Natural killer cell (primary cell): ENCODE results near the gene ZSWIM4. TPM values are rescaled to one million over a fixed set of nuclear protein-coding genes. Genes with fewer than 3 reads are reported as not detected.

Experiments
- ATAC-seq, 3 donors: fragments of 150-1000 bp in 2 of 3; fragments of 200-7000 bp in 1 of 3; cut with Tn5 transposase; 1 replicate in 1 of 3; 2 replicates in 2 of 3; pipeline ENCODE4 v1.10.0; 2021; ENCODE audit warnings: mild to moderate bottlenecking in 2 of 3, moderate library complexity in 2 of 3
- DNase-seq, 2 donors: peaks; one replicate each; pipeline versions ENCODE4 v3.0.0 to v3.0.0-alpha.2; 2013 to 2021; ENCODE audit warnings: mixed read lengths in 1 of 2
- H3K27ac ChIP-seq: one replicate; pipeline ENCODE4 v1.5.1; 2013; ENCODE audit warnings: mild to moderate bottlenecking, low read length
- H3K27me3 ChIP-seq: one replicate; pipeline ENCODE4 v1.6.1; 2013; ENCODE audit warnings: low read length; ENCODE audit not compliant: control insufficient read depth, insufficient read depth
- H3K36me3 ChIP-seq: one replicate; pipeline ENCODE4 v1.6.1; 2013; ENCODE audit warnings: low read length; ENCODE audit not compliant: control insufficient read depth, insufficient read depth
- H3K4me1 ChIP-seq: one replicate; pipeline ENCODE4 v1.6.1; 2013; ENCODE audit warnings: low read length; ENCODE audit not compliant: control insufficient read depth, insufficient read depth
- H3K4me3 ChIP-seq: one replicate; pipeline ENCODE4 v1.5.1; 2013; ENCODE audit warnings: low read length
- H3K9me3 ChIP-seq: one replicate; pipeline ENCODE4 v1.6.1; 2013; ENCODE audit warnings: low read length; ENCODE audit not compliant: control insufficient read depth, insufficient read depth
- H3K27ac Mint-ChIP-seq, 2 donors: one replicate each; pipeline ENCODE4 v1.8.0; 2022; ENCODE audit warnings: mild to moderate bottlenecking in 2 of 2, mixed read lengths in 2 of 2, moderate library complexity in 1 of 2
- H3K27me3 Mint-ChIP-seq, 2 donors: one replicate each; pipeline ENCODE4 v1.8.0; 2022; ENCODE audit warnings: low read depth in 2 of 2, mixed read lengths in 2 of 2
- H3K36me3 Mint-ChIP-seq: one replicate; pipeline ENCODE4 v1.8.0; 2022; ENCODE audit warnings: mixed read lengths
- H3K4me1 Mint-ChIP-seq, 2 donors: one replicate each; pipeline ENCODE4 v1.8.0; 2022; ENCODE audit warnings: mixed read lengths in 2 of 2
- H3K4me3 Mint-ChIP-seq: one replicate; pipeline ENCODE4 v1.8.0; 2022; ENCODE audit warnings: mild to moderate bottlenecking, moderate library complexity, mixed read lengths
- H3K9me3 Mint-ChIP-seq, 2 donors: one replicate each; pipeline ENCODE4 v1.8.0; 2022; ENCODE audit warnings: mixed read lengths in 2 of 2
- CTCF ChIP-seq: fragments of 200-600 bp; IDR thresholded peaks from one replicate; pipeline ENCODE4 v1.8.0; 2022; ENCODE audit warnings: antibody characterized with exemption
- WGBS: methylation state at CpG from one replicate; pipeline ENCODE4 v1.1.7; 2013; ENCODE audit warnings: missing lambda C conversion rate; ENCODE audit not compliant: insufficient coverage; 5-methylcytosine and 5-hydroxymethylcytosine counted together
- intact Hi-C: fragments of 100-400 bp; cut with micrococcal nuclease; formaldehyde crosslinking; loops from one replicate; pipeline ENCODE4 v1.14.2; 2022
- total RNA-seq, 4 donors: library from RNA; stranded (reverse); fragments of 120-200 nt in 1 of 4; gene quantifications; one replicate each; pipeline versions ENCODE4 v1.2.3 to v1.2.4, GENCODE V29; 2013 to 2022

Gene ZSWIM4
- total RNA-seq, 3 donors from 2014 or later (not counting 1 experiment from before 2014, with no cell fraction given) = 5.8 to 5.9 (median 5.9) TPM

- no peak for TF ChIP-seq CTCF
- no peaks in the 10 kb centered on the region for H3K9me3 Mint-ChIP-seq
- H3K27me3 Mint-ChIP-seq = no peaks in the 10 kb centered on the region
- Histone ChIP-seq H3K27me3 (no peaks in the 10 kb centered on the region), H3K27ac (peak overlapping the region; percentile 14), H3K4me1 (peaks cover 16% of the 10 kb centered on the region), H3K9me3 (no peaks in the 10 kb centered on the region), H3K36me3 (peaks cover 23% of the 10 kb centered on the region), H3K4me3 (peak overlapping the region; percentile 39)
- intact Hi-C loops = no loop called here
- peak overlapping the region; percentile 56 to 71 for H3K27ac Mint-ChIP-seq
- DNase-seq (no peak), ATAC-seq (no peak)
- H3K4me3 Mint-ChIP-seq = peak overlapping the region; percentile 76
- H3K4me1 Mint-ChIP-seq = peaks cover 10 to 15% of the 10 kb centered on the region in 2 donors
- no peaks in the 10 kb centered on the region for H3K36me3 Mint-ChIP-seq
- 83% methylated on average over 19 of the region's 19 CpGs for WGBS
Measured at GRCh38 chr19:13765395-13766094, 29.7 kb upstream of the ZSWIM4 start.

- intact Hi-C loops = no loop called here
- H3K4me3 ChIP-seq = no peak overlapping the region
- no peaks in the 10 kb centered on the region for H3K36me3 Mint-ChIP-seq
- H3K27ac ChIP-seq = no peak overlapping the region
- WGBS = 92% methylated on average over 2 of the region's 3 CpGs
- peaks cover 16% of the 10 kb centered on the region for H3K4me1 ChIP-seq
- peak overlapping the region; percentile 76 for H3K4me3 Mint-ChIP-seq
- peaks cover 10 to 15% of the 10 kb centered on the region in 2 donors for H3K4me1 Mint-ChIP-seq
- no peaks in the 10 kb centered on the region for H3K27me3 Mint-ChIP-seq
- peak overlapping the region; percentile 56 to 71 for H3K27ac Mint-ChIP-seq
- H3K36me3 ChIP-seq = peaks cover 21% of the 10 kb centered on the region
- DNase-seq = no peak
- no peaks in the 10 kb centered on the region for H3K9me3 ChIP-seq
- TF ChIP-seq CTCF = no peak
- no peaks in the 10 kb centered on the region for H3K27me3 ChIP-seq
- no peak for ATAC-seq
- H3K9me3 Mint-ChIP-seq = no peaks in the 10 kb centered on the region
Measured at GRCh38 chr19:13766095-13766481, 29.2 kb upstream of the ZSWIM4 start.

GRCh38 chr19:13768510-13768909 is 26.7 kb upstream of the ZSWIM4 start:
- Histone ChIP-seq H3K4me1 (peaks cover 16% of the 10 kb centered on the region), H3K9me3 (no peaks in the 10 kb centered on the region), H3K36me3 (peaks cover 16% of the 10 kb centered on the region), H3K27ac (no peak overlapping the region), H3K27me3 (no peaks in the 10 kb centered on the region), H3K4me3 (no peak overlapping the region)
- Mint-ChIP-seq H3K9me3 (no peaks in the 10 kb centered on the region), H3K4me3 (no peak overlapping the region), H3K36me3 (no peaks in the 10 kb centered on the region), H3K4me1 (peaks cover 10 to 15% of the 10 kb centered on the region in 2 donors), H3K27ac (no peak overlapping the region), H3K27me3 (no peaks in the 10 kb centered on the region)
- ATAC-seq = no peak
- intact Hi-C loops = no loop called here
- no peak for DNase-seq
- no peak for TF ChIP-seq CTCF
- 96% methylated on average over 19 of the region's 19 CpGs for WGBS
